Keratinocyte (primary cell): ENCODE data around the gene ARID1B. TPM values are rescaled to one million over a fixed set of nuclear protein-coding genes. Genes with fewer than 3 reads are reported as not detected.

Experiments used
- DNase-seq: peaks from one replicate; pipeline ENCODE4 v3.0.0-alpha.2; 2011; ENCODE audit warnings: low read depth, missing footprints, low spot score
- FAIRE-seq: peaks from 2 replicates; lab custom pipeline; 2011; peaks lifted over from hg19 to GRCh38; lab: Jason Lieb, UNC
- H2AFZ ChIP-seq: 2 replicates; pipeline ENCODE4 v1.6.0; 2012; ENCODE audit warnings: low read length, control low read depth, inconsistent platforms; ENCODE audit not compliant: control insufficient read depth
- H3K27ac ChIP-seq: 2 replicates; pipeline ENCODE4 v1.5.1; 2011; ENCODE audit warnings: low read length; ENCODE audit not compliant: control insufficient read depth, insufficient read depth
- H3K27me3 ChIP-seq: 3 replicates; pipeline ENCODE4 v1.6.0; 2011; ENCODE audit warnings: low read length; ENCODE audit not compliant: control insufficient read depth, insufficient read depth; ENCODE audit errors: extremely low read depth
- H3K36me3 ChIP-seq, 2 experiments: 2 replicates in 1 of 2; 3 replicates in 1 of 2; pipeline ENCODE4 v1.5.1; 2011; ENCODE audit warnings: low read length in 2 of 2, mild to moderate bottlenecking in 1 of 2; ENCODE audit not compliant: control insufficient read depth in 2 of 2, insufficient read depth in 2 of 2; ENCODE audit errors: extremely low read depth in 1 of 2
- H3K4me1 ChIP-seq: 3 replicates; pipeline ENCODE4 v1.5.1; 2011; ENCODE audit warnings: low read length; ENCODE audit not compliant: control insufficient read depth, insufficient read depth; ENCODE audit errors: extremely low read depth
- H3K4me2 ChIP-seq: 3 replicates; pipeline ENCODE4 v1.6.0; 2011; ENCODE audit warnings: low read depth, low read length; ENCODE audit not compliant: control insufficient read depth, insufficient read depth; ENCODE audit errors: extremely low read depth
- H3K4me3 ChIP-seq, 3 experiments: fragments of 200-600 bp in 1 of 3; sonication (generic) in 1 of 3; 2 replicates in 2 of 3; 3 replicates in 1 of 3; pipeline ENCODE4 v1.5.1; 2011 to 2016; ENCODE audit warnings: low read length in 3 of 3, mild to moderate bottlenecking in 3 of 3, control low read depth in 2 of 3, inconsistent platforms in 1 of 3, low read depth in 1 of 3, mixed read lengths in 1 of 3, mixed run types in 1 of 3, moderate library complexity in 1 of 3; ENCODE audit not compliant: control insufficient read depth in 2 of 3, insufficient read depth in 2 of 3; ENCODE audit errors: extremely low read depth in 1 of 3
- H3K79me2 ChIP-seq: 2 replicates; pipeline ENCODE4 v1.6.0; 2012; ENCODE audit warnings: low read length; ENCODE audit not compliant: control insufficient read depth, insufficient read depth
- H3K9ac ChIP-seq: 3 replicates; pipeline ENCODE4 v1.6.0; 2011; ENCODE audit warnings: low read length; ENCODE audit not compliant: control insufficient read depth, insufficient read depth; ENCODE audit errors: extremely low read depth
- H3K9me1 ChIP-seq: 3 replicates; pipeline ENCODE4 v1.6.0; 2011; ENCODE audit warnings: low read length; ENCODE audit not compliant: control insufficient read depth, insufficient read depth; ENCODE audit errors: extremely low read depth
- H3K9me3 ChIP-seq: 2 replicates; pipeline ENCODE4 v1.5.1; 2012; ENCODE audit warnings: low read depth, low read length; ENCODE audit not compliant: control insufficient read depth
- H4K20me1 ChIP-seq: 3 replicates; pipeline ENCODE4 v1.6.0; 2011; ENCODE audit warnings: low read length; ENCODE audit not compliant: control insufficient read depth, insufficient read depth; ENCODE audit errors: extremely low read depth
- CTCF ChIP-seq, 3 experiments: IDR thresholded peaks in 1 of 3; conservative IDR thresholded peaks in 1 of 3; optimal IDR thresholded peaks in 1 of 3; 2 replicates in 2 of 3; 3 replicates in 1 of 3; pipeline versions ENCODE3 to v1.5.1; 2011; ENCODE audit warnings: low read length in 3 of 3, mild to moderate bottlenecking in 3 of 3, moderate library complexity in 2 of 3, control low read depth in 1 of 3, inconsistent platforms in 1 of 3; ENCODE audit not compliant: insufficient read depth in 2 of 3; ENCODE audit errors: extremely low read depth in 1 of 3
- EZH2 ChIP-seq: IDR thresholded peaks from one replicate; pipeline ENCODE4 v1.6.1; 2012; ENCODE audit warnings: inconsistent platforms, mild to moderate bottlenecking, low read length, moderate library complexity
- dilution Hi-C: fragments of 300-500 bp; cut with MboI; formaldehyde crosslinking; loops from one replicate; pipeline ENCODE4 v1.7.0; 2020; ENCODE audit warnings: low sequenced_read_pairs; ENCODE audit not compliant: extremely low pct_ligation_motif_present
- polyA plus RNA-seq, 5 experiments: library from polyadenylated mRNA; depleted of rRNA in 3 of 5; stranded (reverse) in 3 of 5; stranded (forward) in 1 of 5; unstranded in 1 of 5; fragments of >200 nt; gene quantifications; 1 replicate in 1 of 5; 2 replicates in 3 of 5; 3 replicates in 1 of 5; pipeline versions ENCODE4 v1.2.1 to v1.2.3, GENCODE V29; 2011 to 2012; ENCODE audit warnings: missing spikeins in 2 of 5, low read depth in 1 of 5, low replicate concordance in 1 of 5

Gene ARID1B
- polyA plus RNA-seq, 1 donor (not counting 4 experiments of a cell fraction or from before 2014, with no cell fraction given): 14.9 TPM

- H2AFZ ChIP-seq: no peak overlapping the region
- H3K4me1 ChIP-seq: peaks cover 8% of the 10 kb centered on the region
- no peaks in the 10 kb centered on the region for H3K9me3 ChIP-seq
- H3K27me3 ChIP-seq: no peaks in the 10 kb centered on the region
- H3K79me2 ChIP-seq: peaks cover 23% of the 10 kb centered on the region
- peaks cover 4% of the 10 kb centered on the region for H4K20me1 ChIP-seq
- no peak for DNase-seq
- dilution Hi-C loops: no loop called here
- H3K9me1 ChIP-seq: no peaks in the 10 kb centered on the region
- TF ChIP-seq EZH2 (no peak), CTCF (optimal IDR thresholded peaks at IDR 0.05 in 1 of 3, IDR thresholded peaks at IDR 0.05 in 1 of 3, conservative IDR thresholded peaks at IDR 0.05 in 1 of 3; ENCODE audit: extremely low read depth in 1 of 3, insufficient read depth in 2 of 3, low read length in 3 of 3) (no peak)
- no peak for FAIRE-seq
- H3K27ac ChIP-seq: no peak overlapping the region
- no peak overlapping the region for H3K9ac ChIP-seq
- H3K4me2 ChIP-seq: no peak overlapping the region
- H3K4me3 ChIP-seq: no peak overlapping the region
- no peaks in the 10 kb centered on the region for H3K36me3 ChIP-seq
Measured at GRCh38 chr6:156925026-156925425, 147.8 kb downstream of the ARID1B start.

GRCh38 chr6:156925718-156926607 is 148.8 kb downstream of the ARID1B start:
- H3K9ac ChIP-seq: no peak overlapping the region

More at GRCh38 chr6:156925718-156926607, 148.8 kb downstream of the ARID1B start:
- peaks cover 8% of the 10 kb centered on the region for H3K4me1 ChIP-seq
- no peak overlapping the region for H3K4me3 ChIP-seq
- no peaks in the 10 kb centered on the region for H3K27me3 ChIP-seq
- FAIRE-seq (peak; percentile 59), DNase-seq (no peak)
- no peaks in the 10 kb centered on the region for H3K9me3 ChIP-seq
- peaks cover 4% of the 10 kb centered on the region for H4K20me1 ChIP-seq
- H3K79me2 ChIP-seq: peaks cover 23% of the 10 kb centered on the region
- no peaks in the 10 kb centered on the region for H3K36me3 ChIP-seq
- H3K27ac ChIP-seq: no peak overlapping the region
- no peaks in the 10 kb centered on the region for H3K9me1 ChIP-seq
- no peak overlapping the region for H2AFZ ChIP-seq
- H3K4me2 ChIP-seq: peak overlapping the region; percentile 19
- TF ChIP-seq CTCF (optimal IDR thresholded peaks at IDR 0.05 in 1 of 3, IDR thresholded peaks at IDR 0.05 in 1 of 3, conservative IDR thresholded peaks at IDR 0.05 in 1 of 3; ENCODE audit: extremely low read depth in 1 of 3, insufficient read depth in 2 of 3, low read length in 3 of 3): no peak
- no peak for TF ChIP-seq EZH2
- dilution Hi-C loops: no loop called here
